Esophagus (tissue), 2 donors: ENCODE measurements around the gene R3HDM2. TPM values are rescaled to one million over a fixed set of nuclear protein-coding genes. Genes with fewer than 3 reads are reported as not detected.
A peak's percentile ranks its signal among the peaks of the same experiment; 100 is the strongest.
"Not testable (repeated sequence)": the region's sequence is repeated elsewhere in the genome, so short reads cannot be mapped to it uniquely, and the experiment has no call there.

Source experiments
- H3K27ac ChIP-seq, 2 donors: one replicate each; pipeline ENCODE4 v1.5.1; 2013; ENCODE audit warnings: low read depth in 2 of 2, mild to moderate bottlenecking in 2 of 2, inconsistent platforms in 1 of 2, low read length in 1 of 2, moderate library complexity in 1 of 2
- H3K27me3 ChIP-seq, 2 donors: one replicate each; pipeline ENCODE4 v1.6.1; 2013; ENCODE audit warnings: low read length in 2 of 2, control low read depth in 1 of 2, mild to moderate bottlenecking in 1 of 2; ENCODE audit not compliant: insufficient read depth in 2 of 2, control insufficient read depth in 1 of 2
- H3K36me3 ChIP-seq, 2 donors: one replicate each; pipeline ENCODE4 v1.6.1; 2013; ENCODE audit warnings: low read length in 1 of 2; ENCODE audit not compliant: control insufficient read depth in 2 of 2, insufficient read depth in 2 of 2
- H3K4me1 ChIP-seq, 2 donors: one replicate each; pipeline ENCODE4 v1.6.1; 2013; ENCODE audit warnings: low read length in 1 of 2; ENCODE audit not compliant: control insufficient read depth in 2 of 2, insufficient read depth in 2 of 2
- H3K4me3 ChIP-seq, 2 donors: one replicate each; pipeline ENCODE4 v1.5.1; 2013; ENCODE audit warnings: low read length in 2 of 2, mild to moderate bottlenecking in 2 of 2, low read depth in 1 of 2, moderate library complexity in 1 of 2
- H3K9me3 ChIP-seq, 2 donors: one replicate each; pipeline ENCODE4 v1.6.1; 2013; ENCODE audit warnings: mild to moderate bottlenecking in 2 of 2, low read depth in 1 of 2, low read length in 1 of 2, moderate library complexity in 1 of 2; ENCODE audit not compliant: control insufficient read depth in 2 of 2, insufficient read depth in 1 of 2
- WGBS, 2 donors: extraction: QIAGEN DNeasy Blood & Tissue Kit; methylation state at CpG; one replicate each; pipeline ENCODE4 v1.1.7; 2013; 5-methylcytosine and 5-hydroxymethylcytosine counted together
- polyA plus RNA-seq, 2 donors: library from polyadenylated mRNA; stranded (reverse); fragments of 200-250 nt; gene quantifications; one replicate each; pipeline ENCODE4 v1.2.3, GENCODE V29; 2013
- donor health status: healthy with polysubstance abuse.
- donor health status: Bipolar disorder and iron deficiency.

R3HDM2 gene
- polyA plus RNA-seq, 2 donors, result 10.4 to 12.4 TPM

- peaks cover 0 to 3% of the 10 kb centered on the region in 2 donors for H3K36me3 ChIP-seq
- H3K27me3 ChIP-seq, result no peaks in the 10 kb centered on the region
- no peak overlapping the region for H3K27ac ChIP-seq
- H3K9me3 ChIP-seq, result no peaks in the 10 kb centered on the region
- no peak overlapping the region for H3K4me3 ChIP-seq
- H3K4me1 ChIP-seq, result no peaks in the 10 kb centered on the region
- 90 to 94% methylated on average over 10 to 11 of the region's 11 CpGs for WGBS, 2 donors
Measured at GRCh38 chr12:57370072-57370471, 60.8 kb downstream of the R3HDM2 start.

DNA sequence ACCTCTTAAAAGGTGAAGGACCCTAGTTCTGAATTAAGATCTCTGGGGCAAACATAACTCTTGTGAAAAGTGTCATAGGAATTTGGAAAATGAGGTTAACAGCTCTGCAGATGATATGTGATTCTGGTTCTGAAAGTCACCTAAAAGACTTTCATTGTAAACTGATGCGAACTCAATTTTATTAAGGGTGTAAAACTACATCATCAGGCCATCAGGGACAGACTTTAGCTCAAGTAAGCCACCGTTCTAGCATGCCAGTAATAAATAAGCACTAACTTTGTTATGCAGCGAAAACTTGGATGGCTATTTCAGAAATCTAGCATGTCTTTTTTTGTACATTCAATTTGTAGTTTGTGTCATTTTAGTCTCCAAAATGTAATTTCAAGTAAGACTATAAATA, 61.6 kb downstream of the R3HDM2 start:
- Histone ChIP-seq H3K27me3 (no peaks in the 10 kb centered on the region), H3K9me3 (no peaks in the 10 kb centered on the region), H3K4me1 (no peaks in the 10 kb centered on the region), H3K36me3 (peaks cover 0 to 3% of the 10 kb centered on the region in 2 donors), H3K27ac (no peak overlapping the region), H3K4me3 (no peak overlapping the region)
- 91 to 95% methylated on average over 3 of the region's 3 CpGs for whole genome bisulfite sequencing, 2 donors

DNA sequence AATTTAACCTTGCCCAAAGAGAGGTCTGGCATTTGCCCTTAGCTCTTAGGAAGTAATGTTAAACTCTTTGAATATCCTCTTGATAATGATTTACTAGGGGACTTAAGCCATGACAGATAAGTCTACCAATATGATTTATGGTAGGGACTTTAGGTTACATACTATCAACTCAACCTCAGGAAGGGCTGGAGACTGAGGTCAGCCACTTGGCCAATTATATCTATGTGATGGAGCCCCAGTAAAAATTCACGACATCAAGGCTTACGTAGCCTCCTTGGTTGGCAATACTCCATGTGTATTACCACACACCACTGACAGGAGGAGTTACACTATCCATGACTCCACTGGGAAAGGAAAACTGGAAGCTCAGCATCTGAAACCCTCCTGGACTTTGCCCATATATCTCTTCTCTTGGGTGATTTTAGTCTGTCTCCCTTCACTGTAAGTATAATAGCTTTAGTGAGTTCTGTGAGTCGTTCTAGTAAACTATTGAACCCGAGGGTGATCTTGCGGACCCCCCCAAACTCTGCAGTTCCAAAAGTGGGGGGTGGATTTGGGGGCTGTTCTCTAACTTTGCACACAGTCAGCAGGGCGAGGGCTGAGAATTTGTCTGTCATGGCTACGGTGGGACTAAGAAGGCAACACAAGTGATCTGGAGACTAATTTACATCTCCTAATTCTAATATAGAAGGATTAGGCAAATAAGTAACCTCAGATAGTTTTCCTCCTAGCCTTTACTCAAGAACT, 62.3 kb downstream of the R3HDM2 start:
- WGBS, 2 donors, result 89 to 96% methylated on average over 7 of the region's 7 CpGs
- no peak overlapping the region for H3K4me3 ChIP-seq
- no peak overlapping the region for H3K27ac ChIP-seq
- H3K9me3 ChIP-seq, result no peaks in the 10 kb centered on the region
- H3K36me3 ChIP-seq, result peaks cover 0 to 3% of the 10 kb centered on the region in 2 donors
- no peaks in the 10 kb centered on the region for H3K4me1 ChIP-seq
- no peaks in the 10 kb centered on the region for H3K27me3 ChIP-seq

DNA sequence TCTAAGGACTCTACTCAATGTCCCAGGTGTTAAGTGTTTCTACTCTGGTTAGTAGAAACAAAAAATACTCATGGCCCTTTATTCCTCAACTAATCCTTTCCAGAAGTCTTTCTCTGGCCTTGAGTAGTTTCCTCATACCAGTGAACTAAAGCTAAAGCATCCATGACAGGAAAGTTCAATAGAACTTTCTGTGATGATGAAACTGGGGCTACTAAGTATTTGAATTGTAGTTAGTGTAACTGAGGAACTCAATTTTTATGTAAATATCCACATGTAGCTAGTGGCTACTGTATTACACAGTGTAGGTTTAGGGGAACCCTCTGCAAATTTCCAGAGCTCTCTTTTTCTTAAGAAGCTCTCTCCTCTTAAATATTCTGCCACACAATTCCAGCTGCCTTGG, 63.7 kb downstream of the R3HDM2 start:
- H3K27me3 ChIP-seq, result no peaks in the 10 kb centered on the region
- peaks cover 0 to 3% of the 10 kb centered on the region in 2 donors for H3K36me3 ChIP-seq
- no peaks in the 10 kb centered on the region for H3K4me1 ChIP-seq
- H3K4me3 ChIP-seq, result no peak overlapping the region
- H3K27ac ChIP-seq, result peak overlapping the region in 1 of 2 donors; percentile 7
- no peaks in the 10 kb centered on the region for H3K9me3 ChIP-seq

GRCh38 chr12:57366315-57366714, 64.5 kb downstream of the R3HDM2 start:
- peaks cover 0 to 4% of the 10 kb centered on the region in 2 donors for H3K36me3 ChIP-seq

GRCh38 chr12:57364156-57364555, 66.7 kb downstream of the R3HDM2 start:
- not testable (repeated sequence) for H3K36me3 ChIP-seq, H3K4me1 ChIP-seq, H3K27me3 ChIP-seq, H3K27ac ChIP-seq, H3K9me3 ChIP-seq, H3K4me3 ChIP-seq
- 96 to 98% methylated on average over 5 of the region's 5 CpGs for WGBS, 2 donors

More at GRCh38 chr12:57366315-57366714, 64.5 kb downstream of the R3HDM2 start:
- no peak overlapping the region for H3K4me3 ChIP-seq
- no peak overlapping the region for H3K27ac ChIP-seq
- H3K4me1 ChIP-seq, result no peaks in the 10 kb centered on the region
- H3K27me3 ChIP-seq, result no peaks in the 10 kb centered on the region
- H3K9me3 ChIP-seq, result no peaks in the 10 kb centered on the region
- 92 to 95% methylated on average over 3 of the region's 3 CpGs for WGBS, 2 donors

GRCh38 chr12:57360468-57360867, 70.4 kb downstream of the R3HDM2 start:
- Histone ChIP-seq H3K9me3 (no peaks in the 10 kb centered on the region), H3K4me1 (no peaks in the 10 kb centered on the region), H3K27ac (no peak overlapping the region), H3K4me3 (no peak overlapping the region), H3K36me3 (peaks cover 0 to 2% of the 10 kb centered on the region in 2 donors), H3K27me3 (no peaks in the 10 kb centered on the region)
- 94 to 96% methylated on average over 8 of the region's 8 CpGs for WGBS, 2 donors

- 96 to 99% methylated on average over 4 of the region's 4 CpGs for WGBS, 2 donors
- no peaks in the 10 kb centered on the region for H3K27me3 ChIP-seq
- H3K36me3 ChIP-seq, result peaks cover 0 to 2% of the 10 kb centered on the region in 2 donors
- H3K4me1 ChIP-seq, result no peaks in the 10 kb centered on the region
- H3K4me3 ChIP-seq, result no peak overlapping the region
- H3K9me3 ChIP-seq, result no peaks in the 10 kb centered on the region
- H3K27ac ChIP-seq, result no peak overlapping the region
Measured at GRCh38 chr12:57358646-57359045, 72.2 kb downstream of the R3HDM2 start.

- H3K4me1 ChIP-seq, result no peaks in the 10 kb centered on the region
- no peaks in the 10 kb centered on the region for H3K27me3 ChIP-seq
- no peak overlapping the region for H3K27ac ChIP-seq
- no peaks in the 10 kb centered on the region for H3K36me3 ChIP-seq
- H3K9me3 ChIP-seq, result no peaks in the 10 kb centered on the region
- H3K4me3 ChIP-seq, result no peak overlapping the region
Measured at GRCh38 chr12:57355734-57356133, 75.1 kb downstream of the R3HDM2 start.

DNA sequence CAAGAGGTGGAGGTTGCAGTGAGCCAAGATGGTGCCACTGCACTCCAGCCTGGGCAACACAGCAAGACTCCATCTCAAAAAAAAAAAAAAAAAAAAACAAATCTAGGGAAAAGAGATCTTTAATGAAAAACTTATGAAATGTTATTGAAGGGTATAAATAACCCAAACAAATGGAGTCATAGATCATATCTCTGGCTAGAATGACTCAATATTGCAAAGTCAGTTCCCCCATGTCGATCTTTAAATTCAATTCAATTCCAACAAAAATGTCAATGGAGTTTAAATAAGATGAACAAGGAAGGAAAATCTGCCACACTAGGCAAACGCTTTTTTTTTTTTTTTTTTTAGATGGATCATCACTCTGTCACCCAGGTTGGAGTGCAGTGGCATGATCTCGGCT, 78.7 kb downstream of the R3HDM2 start:
- Histone ChIP-seq H3K4me1 (no peaks in the 10 kb centered on the region), H3K4me3 (no peak overlapping the region), H3K27ac (no peak overlapping the region), H3K9me3 (no peaks in the 10 kb centered on the region), H3K27me3 (no peaks in the 10 kb centered on the region), H3K36me3 (no peaks in the 10 kb centered on the region)
- WGBS, 2 donors, result 92 to 94% methylated on average over 3 of the region's 3 CpGs
